Measurements from ENCODE around the gene BTBD18. TPM values are rescaled to one million over a fixed set of nuclear protein-coding genes. Genes with fewer than 3 reads are reported as not detected.

Gene BTBD18
- total RNA-seq, 1 donor from 2014 or later = not detected

DNA sequence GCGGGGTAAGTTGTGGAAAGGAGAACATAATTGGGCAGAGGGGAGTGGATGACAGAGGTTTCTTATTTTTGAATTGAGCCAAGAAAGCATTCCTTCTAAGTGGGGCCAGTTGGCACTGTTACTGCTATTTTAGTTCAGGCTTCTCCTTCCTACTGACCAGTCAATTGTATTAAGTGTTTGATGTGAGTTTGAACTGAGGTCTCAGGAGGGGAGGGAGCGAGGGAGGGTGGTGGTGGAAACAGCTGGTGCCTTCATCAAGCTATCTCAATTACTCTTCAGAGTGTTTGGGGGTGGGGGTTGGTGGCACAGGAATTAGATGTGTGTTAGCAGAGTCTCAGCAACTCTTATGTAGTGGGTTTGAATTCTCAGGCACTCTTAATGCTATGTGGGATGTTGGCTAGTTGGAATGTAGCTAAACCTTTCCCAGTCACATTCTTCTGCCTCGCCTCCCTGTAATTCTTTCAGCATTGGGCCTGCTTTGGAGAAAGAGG is 24.5 kb upstream of the BTBD18 start:
- DNase-seq = no peak

- DNase-seq = no peak
These were observed 23.9 kb upstream of the BTBD18 start for GRCh38 chr11:57775491-57775890.

- no peak for DNase-seq
These were observed 21.5 kb upstream of the BTBD18 start for GRCh38 chr11:57773026-57773598.

- DNase-seq = no peak
These were observed 20.9 kb upstream of the BTBD18 start for GRCh38 chr11:57772562-57772961.

- no peak for DNase-seq
These were observed 19.7 kb upstream of the BTBD18 start for GRCh38 chr11:57771365-57771764.

DNA sequence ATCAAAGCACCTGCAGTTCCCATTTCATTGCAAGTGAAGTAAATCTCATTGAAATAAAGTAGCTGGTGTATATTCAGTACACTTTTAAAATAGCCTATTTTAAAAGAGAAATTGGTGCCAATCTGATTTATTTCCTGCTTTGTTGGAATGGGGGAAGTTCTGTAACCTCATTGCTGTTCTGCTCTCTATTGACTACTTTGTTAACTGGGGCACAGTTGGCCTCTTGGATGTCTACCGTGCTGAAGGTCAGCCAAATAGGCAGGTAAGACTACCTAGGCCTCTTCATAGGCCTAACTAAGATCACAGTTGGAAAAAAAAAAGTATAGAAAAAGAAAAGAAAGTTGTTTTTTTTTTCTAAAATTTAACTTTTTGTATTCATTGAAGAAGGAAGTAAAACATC is 19.2 kb upstream of the BTBD18 start:
- no peak for DNase-seq

- no peak for DNase-seq
These were observed 13.4 kb upstream of the BTBD18 start for GRCh38 chr11:57764972-57765371.

DNA sequence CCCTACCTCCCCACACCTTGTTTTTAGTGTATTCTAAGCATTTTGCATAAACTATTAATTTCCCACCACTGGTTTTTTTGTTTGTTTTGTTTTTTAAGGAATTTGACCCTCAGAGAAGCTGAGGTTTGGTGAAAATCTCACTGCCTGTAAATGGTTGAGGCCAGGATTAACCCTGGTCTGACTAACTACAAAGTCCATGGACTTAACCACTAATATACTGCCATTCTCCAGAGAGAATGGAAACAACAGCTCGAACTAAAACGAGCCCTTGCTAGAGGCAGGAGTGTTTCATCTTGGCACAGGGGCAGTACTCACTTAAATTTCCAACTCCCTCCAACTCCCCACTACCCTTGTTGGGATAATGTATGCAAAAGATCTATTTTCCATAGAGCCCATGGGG is 12.9 kb upstream of the BTBD18 start:
- no peak for DNase-seq

- no peak for DNase-seq
These were observed 12.4 kb upstream of the BTBD18 start for GRCh38 chr11:57764021-57764420.

DNA sequence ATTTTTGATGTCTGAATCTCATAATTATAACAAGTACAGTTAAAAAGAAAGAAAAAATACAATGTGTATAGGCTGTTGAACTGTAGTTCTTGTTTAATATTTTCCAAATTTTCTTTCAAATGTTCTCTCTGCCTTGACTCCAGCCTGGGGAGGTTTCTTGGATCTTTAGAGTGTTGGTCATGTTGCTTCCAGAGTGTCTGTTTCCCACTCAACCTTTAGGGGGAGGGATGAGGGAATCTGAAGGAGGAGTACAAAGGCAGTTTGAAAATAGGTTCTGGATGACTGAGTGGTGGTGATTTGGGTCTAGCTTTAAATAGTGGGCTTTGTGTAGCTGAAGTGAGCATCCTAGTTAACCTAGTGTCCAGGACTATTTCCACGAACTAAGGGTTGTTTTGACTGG is 11.9 kb upstream of the BTBD18 start:
- DNase-seq = peak; percentile 61

- DNase-seq = peak; percentile 29
These were observed 10.7 kb upstream of the BTBD18 start for GRCh38 chr11:57762235-57762861.

GRCh38 chr11:57761301-57762234 is 9.9 kb upstream of the BTBD18 start, which contains the start of gene CTNND1:
TSS of gene CTNND1 (plus strand) at chr11:57761802. CDS start at chr11:57791479, 29,677 bp downstream.
- DNase-seq = peak; percentile 99

DNA sequence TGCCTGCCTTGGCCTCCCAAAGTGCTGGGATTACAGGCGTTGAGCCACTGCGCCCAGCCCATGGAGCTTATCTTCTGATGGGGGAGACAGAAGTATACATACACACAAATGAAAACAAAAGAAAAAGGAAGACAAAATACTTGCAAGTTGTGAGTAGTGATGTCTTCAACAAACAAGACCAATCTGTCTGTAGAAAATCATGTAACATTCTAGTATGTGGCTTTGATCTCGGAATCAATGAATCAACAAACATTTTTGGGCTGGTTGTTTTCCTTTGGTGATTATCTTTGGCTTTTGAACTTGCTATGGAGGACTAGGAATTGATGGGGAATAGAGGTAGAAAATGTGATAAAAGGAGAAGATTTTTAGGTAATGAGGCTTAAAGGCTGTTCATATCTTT is 6.6 kb upstream of the BTBD18 start:
- no peak for DNase-seq

DNA sequence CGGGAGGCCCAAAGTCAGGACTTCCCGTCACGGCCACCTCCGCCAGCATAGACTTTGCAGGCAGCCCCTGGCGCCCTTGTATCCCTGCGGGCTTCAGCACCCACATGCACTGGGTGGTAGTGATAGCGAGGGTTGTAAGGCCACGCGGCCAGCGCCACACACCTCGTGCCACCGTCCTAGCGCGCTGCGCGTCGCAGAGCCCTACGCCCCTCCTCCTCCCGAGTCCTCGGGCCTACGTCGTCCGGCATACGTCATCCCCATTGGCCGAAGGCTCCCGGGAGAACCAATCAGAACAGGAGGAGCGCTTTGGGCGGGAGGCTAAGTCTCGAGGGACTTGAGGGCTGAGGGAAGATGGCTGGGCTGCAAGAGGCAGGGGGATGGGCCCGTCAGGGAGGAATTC is 1.3 kb upstream of the BTBD18 start:
- no peak for DNase-seq

DNA sequence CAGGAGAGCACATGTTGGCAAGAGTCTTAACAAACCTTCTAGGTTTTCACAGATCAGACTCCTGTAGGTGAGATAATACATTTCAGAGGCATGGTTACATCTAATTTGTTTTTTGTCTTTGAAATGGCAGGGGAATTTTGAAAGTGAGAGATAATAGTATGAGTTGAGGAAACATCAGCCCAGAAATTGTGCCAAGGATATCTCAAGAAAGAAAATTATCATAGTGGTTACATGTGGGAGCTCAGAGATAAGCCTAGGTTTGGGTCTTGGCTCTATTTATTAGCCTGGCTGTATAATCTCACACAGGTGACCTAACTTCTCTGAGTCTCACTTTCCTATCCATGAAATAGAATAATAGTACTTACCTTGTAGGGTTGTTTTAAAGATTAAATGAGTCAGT is 443 bp downstream of the BTBD18 start:
- DNase-seq = no peak

- DNase-seq = no peak
These were observed 4.7 kb downstream of the BTBD18 start for GRCh38 chr11:57746920-57747319.

- DNase-seq = no peak
These were observed 6.4 kb downstream of the BTBD18 start for GRCh38 chr11:57745206-57745605.

- DNase-seq = no peak
These were observed 7.3 kb downstream of the BTBD18 start for GRCh38 chr11:57744357-57744756.

DNA sequence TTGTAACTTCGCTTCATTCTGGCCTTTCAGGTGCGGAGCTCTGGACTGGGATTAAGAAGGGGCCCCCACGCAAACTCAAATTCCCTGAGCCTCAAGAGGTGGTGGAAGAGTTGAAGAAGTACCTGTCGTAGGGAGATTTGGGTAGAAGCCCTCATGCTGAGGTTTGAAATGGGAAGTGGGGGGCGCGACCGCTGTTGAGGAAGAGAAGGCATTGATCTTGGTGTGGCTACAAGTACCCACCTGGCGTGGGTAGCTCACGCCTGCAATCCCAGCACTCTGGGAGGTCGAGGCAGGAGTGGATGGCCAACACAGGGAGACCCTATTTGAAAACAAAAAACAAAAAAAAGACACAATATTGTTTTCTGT is 9.5 kb downstream of the BTBD18 start:
- no peak for DNase-seq

GRCh38 chr11:57741132-57742086 is 10.2 kb downstream of the BTBD18 start, which contains the start of gene SELENOH:
TSS of gene SELENOH (plus strand) at chr11:57741491. CDS start at chr11:57741596, 105 bp downstream.
- peak; percentile 97 for DNase-seq

DNA sequence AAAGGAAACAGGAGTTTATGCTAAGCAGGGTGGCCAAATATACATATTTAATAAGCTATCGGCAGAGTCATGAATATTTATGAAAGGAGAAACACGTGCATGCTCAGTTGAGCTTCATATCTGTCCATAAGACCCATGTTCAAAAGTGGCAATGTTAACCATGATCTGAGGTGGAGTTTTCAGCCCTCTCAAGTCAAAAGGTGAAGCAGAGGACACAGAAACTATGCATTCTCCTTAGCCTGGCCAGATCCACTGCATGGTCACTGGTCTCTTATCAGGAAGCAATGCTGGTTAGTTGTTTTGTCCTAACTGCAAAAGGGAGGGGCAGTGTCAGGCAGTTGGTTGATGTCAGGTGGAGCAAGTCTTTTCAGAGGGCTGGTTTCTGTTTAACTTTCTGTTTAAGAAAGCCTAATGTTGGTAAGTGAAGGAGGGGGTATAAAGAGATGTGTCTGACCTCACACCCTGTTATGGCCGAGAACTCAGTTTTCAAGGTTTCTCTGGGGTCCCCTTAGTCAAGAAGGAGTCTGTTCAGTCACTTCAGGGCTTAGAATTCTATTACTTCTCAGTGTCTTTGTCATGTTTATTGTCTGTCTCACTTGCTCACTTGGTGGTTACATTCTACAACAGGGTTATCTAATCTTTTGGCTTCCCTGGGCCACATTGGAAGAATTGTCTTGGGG is 15.9 kb downstream of the BTBD18 start:
- DNase-seq = no peak

Data from skin of body (tissue), 2 donors.